Type B pancreatic cell (in vitro differentiated cells): ENCODE results near the gene DCP1B. TPM values are rescaled to one million over a fixed set of nuclear protein-coding genes. Genes with fewer than 3 reads are reported as not detected.

ENCODE experiments used
- DNase-seq: peaks from one replicate; pipeline ENCODE4 v3.0.0; 2021; ENCODE audit warnings: mixed read lengths; ENCODE audit not compliant: unreplicated experiment; ENCODE audit errors: extremely low spot score
- H3K27ac Mint-ChIP-seq: 2 replicates; pipeline ENCODE4 v1.8.0; 2021; ENCODE audit warnings: mild to moderate bottlenecking, mixed read lengths
- H3K27me3 Mint-ChIP-seq: 2 replicates; pipeline ENCODE4 v1.8.0; 2021; ENCODE audit warnings: mixed read lengths
- H3K36me3 Mint-ChIP-seq: 2 replicates; pipeline ENCODE4 v1.8.0; 2021; ENCODE audit warnings: mixed read lengths
- H3K4me1 Mint-ChIP-seq: one replicate; pipeline ENCODE4 v1.8.0; 2021; ENCODE audit warnings: mixed read lengths; ENCODE audit not compliant: unreplicated experiment
- H3K4me3 Mint-ChIP-seq: 2 replicates; pipeline ENCODE4 v1.8.0; 2021; ENCODE audit warnings: mild to moderate bottlenecking, mixed read lengths
- H3K9me3 Mint-ChIP-seq: 2 replicates; pipeline ENCODE4 v1.8.0; 2021; ENCODE audit warnings: mixed read lengths
- total RNA-seq: library from RNA; stranded (reverse); gene quantifications from 2 replicates; pipeline ENCODE4 v1.2.1, GENCODE V29; 2021; ENCODE audit warnings: low replicate concordance
- TF ChIP-seq, protein P1 (sequence below): fragments of 200-600 bp; sonication (generic); conservative IDR thresholded peaks from 2 replicates; pipeline ENCODE4 v1.5.0; 2021; ENCODE audit warnings: antibody characterized with exemption, mild to moderate bottlenecking

Gene DCP1B
- total RNA-seq, 1 donor from 2014 or later, result 22.3 TPM

DNA sequence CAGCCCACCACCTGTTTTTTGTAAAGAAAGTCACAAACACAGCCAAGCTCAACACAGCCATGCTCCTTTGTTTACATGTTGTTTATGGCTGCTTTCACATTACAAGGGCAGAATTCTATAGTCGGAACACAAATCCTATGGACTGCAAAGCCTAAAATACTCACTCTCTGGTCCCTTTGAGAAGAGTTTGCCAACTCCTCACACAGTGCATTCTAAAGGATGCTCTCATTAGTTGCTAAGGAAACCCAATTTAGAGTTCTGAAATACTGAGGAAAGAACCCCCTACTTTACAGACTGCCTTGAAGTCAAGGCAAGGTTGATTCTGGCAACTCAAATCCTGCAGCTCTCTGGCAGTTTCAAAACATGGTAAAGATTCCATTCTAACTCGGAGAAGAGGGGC, 38.3 kb downstream of the DCP1B start:
- no peaks in the 10 kb centered on the region for H3K9me3 Mint-ChIP-seq
- H3K36me3 Mint-ChIP-seq, result peaks cover 35% of the 10 kb centered on the region
- no peak overlapping the region for H3K4me3 Mint-ChIP-seq
- DNase-seq, result no peak
- TF ChIP-seq, protein P1, sequence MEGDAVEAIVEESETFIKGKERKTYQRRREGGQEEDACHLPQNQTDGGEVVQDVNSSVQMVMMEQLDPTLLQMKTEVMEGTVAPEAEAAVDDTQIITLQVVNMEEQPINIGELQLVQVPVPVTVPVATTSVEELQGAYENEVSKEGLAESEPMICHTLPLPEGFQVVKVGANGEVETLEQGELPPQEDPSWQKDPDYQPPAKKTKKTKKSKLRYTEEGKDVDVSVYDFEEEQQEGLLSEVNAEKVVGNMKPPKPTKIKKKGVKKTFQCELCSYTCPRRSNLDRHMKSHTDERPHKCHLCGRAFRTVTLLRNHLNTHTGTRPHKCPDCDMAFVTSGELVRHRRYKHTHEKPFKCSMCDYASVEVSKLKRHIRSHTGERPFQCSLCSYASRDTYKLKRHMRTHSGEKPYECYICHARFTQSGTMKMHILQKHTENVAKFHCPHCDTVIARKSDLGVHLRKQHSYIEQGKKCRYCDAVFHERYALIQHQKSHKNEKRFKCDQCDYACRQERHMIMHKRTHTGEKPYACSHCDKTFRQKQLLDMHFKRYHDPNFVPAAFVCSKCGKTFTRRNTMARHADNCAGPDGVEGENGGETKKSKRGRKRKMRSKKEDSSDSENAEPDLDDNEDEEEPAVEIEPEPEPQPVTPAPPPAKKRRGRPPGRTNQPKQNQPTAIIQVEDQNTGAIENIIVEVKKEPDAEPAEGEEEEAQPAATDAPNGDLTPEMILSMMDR, result no peak
- H3K27me3 Mint-ChIP-seq, result no peaks in the 10 kb centered on the region
- no peaks in the 10 kb centered on the region for H3K4me1 Mint-ChIP-seq
- H3K27ac Mint-ChIP-seq, result no peak overlapping the region

DNA sequence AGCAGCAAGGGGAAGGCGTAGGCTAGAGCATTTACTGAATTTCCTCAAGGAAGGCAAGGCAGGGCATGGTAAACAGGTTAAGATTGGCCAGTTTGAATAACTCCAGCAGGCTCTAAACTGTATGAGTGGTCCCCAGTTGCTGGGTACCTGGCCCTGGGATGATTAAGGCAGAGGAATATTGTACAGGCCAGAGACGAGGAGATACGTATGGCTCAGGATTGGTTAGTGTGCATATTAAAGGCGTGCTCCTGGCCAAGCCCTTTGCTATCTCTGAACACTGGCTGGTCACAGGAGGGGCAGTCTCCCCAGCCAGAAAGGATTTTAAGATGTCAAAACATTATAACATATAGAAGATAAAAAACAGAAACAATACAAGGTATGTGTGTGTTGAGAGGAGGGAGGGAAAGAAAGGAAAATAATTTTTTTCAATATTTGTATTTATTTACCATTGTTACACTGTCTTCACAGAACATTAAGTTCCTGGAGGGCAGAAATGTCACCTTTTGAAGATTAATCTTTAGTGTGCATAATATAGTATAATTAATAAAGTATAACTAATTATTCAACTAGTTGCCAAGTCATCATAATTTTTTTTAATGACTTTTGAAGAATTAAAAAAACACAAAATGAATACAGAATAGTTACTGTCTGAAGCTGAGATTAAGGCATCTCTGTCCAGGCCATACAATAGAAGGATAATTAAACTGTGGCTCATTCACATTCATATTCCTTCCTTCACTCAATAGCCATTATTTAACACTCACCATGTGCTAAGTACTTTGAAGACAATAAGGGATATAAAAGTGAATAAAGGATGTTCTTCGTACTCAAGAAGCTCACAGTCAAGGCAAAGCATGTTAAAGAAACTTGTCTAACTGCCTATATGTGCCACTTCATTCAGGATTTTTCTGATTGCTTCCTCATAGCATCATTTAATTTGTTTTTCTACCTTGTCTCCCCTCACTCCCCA, 41.9 kb downstream of the DCP1B start:
- TF ChIP-seq, protein P1, result no peak
- Mint-ChIP-seq H3K4me1 (no peaks in the 10 kb centered on the region), H3K9me3 (no peaks in the 10 kb centered on the region), H3K27me3 (no peaks in the 10 kb centered on the region), H3K4me3 (no peak overlapping the region), H3K27ac (peak overlapping the region; percentile 5), H3K36me3 (peaks cover 59% of the 10 kb centered on the region)
- DNase-seq, result no peak

DNA sequence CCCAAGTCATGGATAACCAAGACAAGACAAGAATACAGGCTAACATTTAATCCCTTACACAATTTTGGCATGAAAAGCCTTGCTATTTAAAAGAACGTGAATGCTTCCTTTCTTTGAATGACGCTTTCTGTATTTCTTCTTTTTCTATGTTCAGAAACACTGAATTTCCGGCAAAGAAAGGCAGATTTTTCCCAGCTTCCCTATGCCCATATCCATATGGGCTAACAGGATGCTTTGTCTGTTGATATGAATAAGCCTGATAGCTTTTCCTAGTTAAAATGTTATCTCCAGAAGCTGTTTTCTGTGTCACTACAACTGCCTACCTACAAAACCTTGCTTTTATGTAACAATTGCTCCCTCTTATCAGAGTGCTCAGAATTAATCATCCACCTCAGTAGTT, 47.5 kb downstream of the DCP1B start:
- H3K27ac Mint-ChIP-seq, result no peak overlapping the region
- H3K4me1 Mint-ChIP-seq, result no peaks in the 10 kb centered on the region
- no peaks in the 10 kb centered on the region for H3K27me3 Mint-ChIP-seq
- TF ChIP-seq, protein P1, result no peak
- H3K4me3 Mint-ChIP-seq, result no peak overlapping the region
- peaks cover 62% of the 10 kb centered on the region for H3K36me3 Mint-ChIP-seq
- no peak for DNase-seq
- no peaks in the 10 kb centered on the region for H3K9me3 Mint-ChIP-seq

DNA sequence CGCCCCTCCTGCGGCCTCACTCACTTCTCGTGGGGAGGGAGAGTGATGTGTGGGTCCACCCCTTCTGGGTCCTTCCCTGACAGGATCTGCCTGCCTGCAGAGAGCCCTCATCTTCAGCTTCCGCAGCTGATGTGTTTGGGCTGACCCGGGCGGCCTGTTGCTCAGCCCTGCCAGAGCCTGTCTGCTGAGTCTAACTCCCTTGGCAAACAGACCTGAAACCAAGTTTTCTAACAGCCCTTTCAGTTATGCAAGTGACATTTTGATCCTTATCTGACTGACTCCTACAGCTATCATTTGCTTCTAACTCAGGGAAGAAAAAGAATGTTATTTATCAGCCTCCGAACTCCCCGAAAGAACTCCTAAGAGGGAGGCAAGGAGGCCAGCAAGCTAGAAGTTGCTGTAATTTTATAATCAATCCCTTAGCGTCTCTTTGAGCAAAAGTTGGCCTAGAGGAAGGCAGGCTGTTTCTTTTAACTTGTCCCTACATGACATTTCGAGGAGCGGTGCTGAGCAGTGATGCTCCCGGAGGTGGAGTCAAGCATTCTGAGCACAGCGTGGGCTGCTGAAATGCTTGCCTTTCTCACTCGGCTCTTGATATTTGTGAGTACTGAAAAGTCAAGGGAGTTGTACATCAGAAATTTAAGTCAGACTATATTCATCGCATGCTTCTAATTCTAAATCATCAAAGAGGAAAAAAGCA, 54.3 kb downstream of the DCP1B start:
- Mint-ChIP-seq H3K27me3 (no peaks in the 10 kb centered on the region), H3K4me1 (no peaks in the 10 kb centered on the region), H3K36me3 (peaks cover 70% of the 10 kb centered on the region), H3K27ac (peak overlapping the region; percentile 68), H3K4me3 (no peak overlapping the region), H3K9me3 (no peaks in the 10 kb centered on the region)
- TF ChIP-seq, protein P1, result no peak
- DNase-seq, result no peak

DNA sequence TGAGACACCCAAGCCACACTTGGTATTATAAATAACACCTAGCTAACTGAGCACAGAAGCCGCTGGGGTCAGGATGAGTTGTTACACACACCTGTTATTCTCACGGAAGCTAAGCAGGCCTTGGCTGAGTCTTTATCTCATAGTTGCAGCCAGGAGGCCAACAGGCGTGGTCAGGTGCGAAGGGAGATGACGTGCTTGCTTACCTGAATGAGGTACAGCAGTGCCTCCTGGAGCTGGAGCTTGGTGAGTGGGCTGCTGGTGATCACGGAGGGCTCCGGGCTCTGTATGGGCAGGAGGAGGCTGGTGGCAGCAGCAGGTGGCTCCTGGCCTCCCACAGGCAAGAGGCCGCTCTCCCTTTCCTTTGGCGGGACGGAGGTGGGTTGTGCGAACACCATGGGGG, 55.4 kb downstream of the DCP1B start:
- H3K36me3 Mint-ChIP-seq, result peaks cover 78% of the 10 kb centered on the region
- no peaks in the 10 kb centered on the region for H3K4me1 Mint-ChIP-seq
- H3K27ac Mint-ChIP-seq, result no peak overlapping the region
- no peaks in the 10 kb centered on the region for H3K9me3 Mint-ChIP-seq
- no peak overlapping the region for H3K4me3 Mint-ChIP-seq
- TF ChIP-seq, protein P1, result no peak
- DNase-seq, result no peak
- H3K27me3 Mint-ChIP-seq, result no peaks in the 10 kb centered on the region
